ENCODE results near the gene LY6G6F. TPM values are rescaled to one million over a fixed set of nuclear protein-coding genes. Genes with fewer than 3 reads are reported as not detected.
A peak's percentile ranks its signal among the peaks of the same experiment; 100 is the strongest.

Gene LY6G6F
- total and polyA plus RNA-seq, 2 of the 13 experiments (the other 11 are each of a cell fraction or from before 2014, with no cell fraction given) = not detected

GRCh38 chr6:31660381-31661261, 46.0 kb upstream of the LY6G6F start, which contains the start of gene C6orf47 (continued):
- TF ChIP-seq PRDM4 (CRISPR knock-in tag; IDR thresholded peaks at IDR 0.05; ENCODE audit: borderline replicate concordance) = no peak
- TF ChIP-seq ZFP36L2 (CRISPR knock-in tag; IDR thresholded peaks at IDR 0.05) = no peak
- peak; percentile 89 for TF ChIP-seq ARNT2 (CRISPR knock-in tag; IDR thresholded peaks at IDR 0.05; ENCODE audit: low read depth)
- peak; percentile 47 for TF ChIP-seq SP5 (CRISPR knock-in tag; IDR thresholded peaks at IDR 0.05; ENCODE audit: borderline replicate concordance, low read depth)
- TF ChIP-seq HMGXB3 (CRISPR knock-in tag; IDR thresholded peaks at IDR 0.05; ENCODE audit: borderline replicate concordance) = no peak
- peak; percentile 92 for TF ChIP-seq ZBTB10 (CRISPR knock-in tag; IDR thresholded peaks at IDR 0.05; ENCODE audit: borderline replicate concordance)
- no peak; the same call in 1 of the 2 replicates for TF ChIP-seq MAZ (IDR thresholded peaks at IDR 0.05; ENCODE audit: borderline replicate concordance, low read depth, low read length)
- peak; percentile 65 for TF ChIP-seq MAZ (CRISPR knock-in tag; IDR thresholded peaks at IDR 0.05; ENCODE audit: low read depth)
- no peak for TF ChIP-seq CEBPZ (IDR thresholded peaks at IDR 0.05; ENCODE audit: low read length)
- TF ChIP-seq SNAI1 (CRISPR knock-in tag; IDR thresholded peaks at IDR 0.05; ENCODE audit: borderline replicate concordance) = no peak
- TF ChIP-seq RFX3 (CRISPR knock-in tag; IDR thresholded peaks at IDR 0.05) = no peak
